ENCODE results near the gene TECTA. TPM values are rescaled to one million over a fixed set of nuclear protein-coding genes. Genes with fewer than 3 reads are reported as not detected.
"Not testable (repeated sequence)": the region's sequence is repeated elsewhere in the genome, so short reads cannot be mapped to it uniquely, and the experiment has no call there.

Gene TECTA
- total RNA-seq, 1 experiment from 2014 or later, result 0.15 TPM

GRCh38 chr11:121236115-121237001 is 135.3 kb downstream of the TECTA start:
- peaks cover 27% of the 10 kb centered on the region for H3K27me3 ChIP-seq (ENCODE audit: control insufficient read depth, insufficient read depth, low read length)
- H3K9me3 ChIP-seq (ENCODE audit: control insufficient read depth, insufficient read depth, low read depth, low read length), result no peaks in the 10 kb centered on the region
- TF ChIP-seq SIN3A (IDR thresholded peaks at IDR 0.05; ENCODE audit: borderline replicate concordance, insufficient read depth, low read depth, low read length) (no peak), POLR2AphosphoS5 (IDR thresholded peaks at IDR 0.05; ENCODE audit: low read depth, low read length) (no peak), TCF7L2 (IDR thresholded peaks at IDR 0.05; ENCODE audit: low read depth, low read length) (no peak), REST (IDR thresholded peaks at IDR 0.05; ENCODE audit: insufficient read depth in 1 of 2, low read depth in 2 of 2, low read length in 1 of 2) (no peak)
- TF ChIP-seq, protein P1, sequence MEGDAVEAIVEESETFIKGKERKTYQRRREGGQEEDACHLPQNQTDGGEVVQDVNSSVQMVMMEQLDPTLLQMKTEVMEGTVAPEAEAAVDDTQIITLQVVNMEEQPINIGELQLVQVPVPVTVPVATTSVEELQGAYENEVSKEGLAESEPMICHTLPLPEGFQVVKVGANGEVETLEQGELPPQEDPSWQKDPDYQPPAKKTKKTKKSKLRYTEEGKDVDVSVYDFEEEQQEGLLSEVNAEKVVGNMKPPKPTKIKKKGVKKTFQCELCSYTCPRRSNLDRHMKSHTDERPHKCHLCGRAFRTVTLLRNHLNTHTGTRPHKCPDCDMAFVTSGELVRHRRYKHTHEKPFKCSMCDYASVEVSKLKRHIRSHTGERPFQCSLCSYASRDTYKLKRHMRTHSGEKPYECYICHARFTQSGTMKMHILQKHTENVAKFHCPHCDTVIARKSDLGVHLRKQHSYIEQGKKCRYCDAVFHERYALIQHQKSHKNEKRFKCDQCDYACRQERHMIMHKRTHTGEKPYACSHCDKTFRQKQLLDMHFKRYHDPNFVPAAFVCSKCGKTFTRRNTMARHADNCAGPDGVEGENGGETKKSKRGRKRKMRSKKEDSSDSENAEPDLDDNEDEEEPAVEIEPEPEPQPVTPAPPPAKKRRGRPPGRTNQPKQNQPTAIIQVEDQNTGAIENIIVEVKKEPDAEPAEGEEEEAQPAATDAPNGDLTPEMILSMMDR (IDR thresholded peaks at IDR 0.05), result no peak
- no peaks in the 10 kb centered on the region for H3K36me3 ChIP-seq (ENCODE audit: control insufficient read depth, insufficient read depth, low read length)
- no peak overlapping the region for H3K27ac ChIP-seq (ENCODE audit: low read length)
- ATAC-seq, result no peak
- in situ Hi-C loops (cut with HindIII; ENCODE audit: low pct_unique_long_range_greater_than_20kb, low sequenced_read_pairs), result no loop called here
- ChIA-PET POLR2A (no interaction called here), CTCF (interaction anchor here (0.5 kb wide), 1 partner anchor 262 kb away, joined by 4 read pairs; no protein-coding TSS in a partner anchor)
- no peak for DNase-seq (ENCODE audit: low read depth, low spot score)
- intact Hi-C loops (cut with micrococcal nuclease; ENCODE audit: unreplicated experiment), result no loop called here
- no peaks in the 10 kb centered on the region for H3K4me1 ChIP-seq (ENCODE audit: control insufficient read depth, insufficient read depth, low read length)
- H3K4me3 ChIP-seq (ENCODE audit: low read depth in 2 of 2, low read length in 2 of 2), result no peak overlapping the region
- no TSS peak for BruUV-seq (replicated peaks)

DNA sequence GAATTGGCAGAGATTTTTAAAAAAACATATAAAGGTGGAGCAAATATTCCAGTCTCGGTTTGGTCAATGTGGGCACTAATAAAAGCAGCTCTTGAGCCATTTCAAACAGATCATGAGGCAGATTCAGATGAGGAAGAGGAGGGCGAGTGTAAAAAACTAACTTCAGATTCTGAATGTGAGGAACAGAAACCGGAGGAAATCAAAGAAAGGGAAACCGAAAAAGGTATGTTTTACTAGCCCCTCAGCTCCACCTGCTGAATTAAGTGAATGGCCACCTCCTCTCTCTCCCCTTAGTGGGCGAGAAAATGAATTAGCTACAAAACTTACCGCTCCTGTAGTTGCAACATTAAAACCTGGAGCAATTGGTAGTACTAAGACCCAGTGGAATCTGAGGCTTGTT is 136.2 kb downstream of the TECTA start:
- BruUV-seq (replicated peaks); H3K9me3 ChIP-seq (ENCODE audit: control insufficient read depth, insufficient read depth, low read depth, low read length); intact Hi-C loops (cut with micrococcal nuclease; ENCODE audit: unreplicated experiment); in situ Hi-C loops (cut with HindIII; ENCODE audit: low pct_unique_long_range_greater_than_20kb, low sequenced_read_pairs); CTCF ChIA-PET; H3K4me1 ChIP-seq (ENCODE audit: control insufficient read depth, insufficient read depth, low read length); ATAC-seq; H3K27ac ChIP-seq (ENCODE audit: low read length); DNase-seq (ENCODE audit: low read depth, low spot score); H3K4me3 ChIP-seq (ENCODE audit: low read depth in 2 of 2, low read length in 2 of 2); H3K36me3 ChIP-seq (ENCODE audit: control insufficient read depth, insufficient read depth, low read length); POLR2A ChIA-PET: not testable (repeated sequence)
- peaks cover 24% of the 10 kb centered on the region for H3K27me3 ChIP-seq (ENCODE audit: control insufficient read depth, insufficient read depth, low read length)
